PC-9 (cell line): ENCODE results near the gene ASPA. TPM values are rescaled to one million over a fixed set of nuclear protein-coding genes. Genes with fewer than 3 reads are reported as not detected.

Experiments used
- BruUV-seq: library from RNA; stranded (reverse); fragments of 400-500 nt; replicated peaks from 2 replicates; lab custom pipeline; 2021; lab: Mats Ljungman, UMichigan
- CTCF ChIA-PET: fragments of 300-600 bp; sonication (Branson Sonifier 250); formaldehyde crosslinking; loops from one replicate; lab custom pipeline; 2022; ENCODE audit warnings: antibody characterized with exemption; lab: Charles Lee
- POLR2A ChIA-PET: fragments of 300-600 bp; sonication (Branson Sonifier 250); formaldehyde crosslinking; loops from one replicate; lab custom pipeline; 2022; ENCODE audit warnings: antibody characterized with exemption; ENCODE audit not compliant: unreplicated experiment; lab: Charles Lee
- DNase-seq, 2 experiments: peaks; one replicate each; pipeline versions ENCODE4 v3.0.0 to v3.0.0-alpha.2; 2015 to 2022; ENCODE audit warnings: mixed read lengths in 1 of 2
- H2AFZ ChIP-seq: fragments of 200-600 bp; sonication (generic); 2 replicates; pipeline ENCODE4 v1.8.1; 2017; ENCODE audit warnings: antibody characterized with exemption
- H3F3A ChIP-seq: fragments of 200-600 bp; sonication (generic); 2 replicates; pipeline ENCODE4 v1.8.1; 2017; ENCODE audit warnings: antibody characterized with exemption, mild to moderate bottlenecking, low read depth; ENCODE audit not compliant: insufficient read depth
- H3K27ac ChIP-seq: fragments of 200-600 bp; sonication (generic); 2 replicates; pipeline ENCODE4 v1.6.1; 2016; ENCODE audit warnings: mixed run types
- H3K27me3 ChIP-seq: fragments of 200-600 bp; sonication (generic); 2 replicates; pipeline ENCODE4 v1.6.1; 2016; ENCODE audit warnings: low read depth, mixed run types; ENCODE audit not compliant: insufficient read depth
- H3K36me3 ChIP-seq: fragments of 200-600 bp; sonication (generic); 2 replicates; pipeline ENCODE4 v1.6.1; 2016; ENCODE audit warnings: low read depth, mixed run types
- H3K4me1 ChIP-seq: fragments of 200-600 bp; sonication (generic); replicated peaks from 2 replicates; pipeline ENCODE4 v1.6.1; 2016; ENCODE audit warnings: mixed run types; ENCODE audit not compliant: insufficient read depth
- H3K4me2 ChIP-seq: fragments of 200-600 bp; sonication (generic); 2 replicates; pipeline ENCODE4 v1.6.1; 2017; ENCODE audit warnings: mixed run types
- H3K4me3 ChIP-seq: fragments of 200-600 bp; sonication (generic); 2 replicates; pipeline ENCODE4 v1.6.1; 2016; ENCODE audit warnings: mixed run types
- H3K79me2 ChIP-seq: fragments of 200-600 bp; sonication (generic); 2 replicates; pipeline ENCODE4 v1.6.1; 2017; ENCODE audit warnings: low read depth, mixed run types
- H3K9me2 ChIP-seq: fragments of 200-600 bp; sonication (generic); 2 replicates; pipeline ENCODE4 v1.8.1; 2017; ENCODE audit warnings: mild to moderate bottlenecking; ENCODE audit not compliant: insufficient read depth
- H3K9me3 ChIP-seq: fragments of 200-600 bp; sonication (generic); 2 replicates; pipeline ENCODE4 v1.8.1; 2016; ENCODE audit warnings: low read depth; ENCODE audit not compliant: insufficient read depth
- H4K20me1 ChIP-seq: fragments of 200-600 bp; sonication (generic); 2 replicates; pipeline ENCODE4 v1.8.1; 2017; ENCODE audit not compliant: insufficient read depth
- EZH2 ChIP-seq: fragments of 200-600 bp; sonication (generic); IDR thresholded peaks from 2 replicates; pipeline ENCODE4 v1.8.0; 2017; ENCODE audit warnings: antibody characterized with exemption, low read depth
- intact Hi-C: fragments of 100-400 bp; cut with micrococcal nuclease; formaldehyde crosslinking; loops from one replicate; pipeline ENCODE4 v1.10.0; 2022; ENCODE audit not compliant: unreplicated experiment
- total RNA-seq: library from RNA; stranded (reverse); gene quantifications from 2 replicates; pipeline ENCODE4 v1.2.3, GENCODE V29; 2021
- TF ChIP-seq, protein P1 (sequence below): fragments of 200-600 bp; sonication (generic); conservative IDR thresholded peaks from 2 replicates; pipeline ENCODE4 v1.6.1; 2017; ENCODE audit warnings: mixed run types, antibody characterized with exemption, mild to moderate bottlenecking, moderate library complexity

The ASPA gene
- total RNA-seq, 1 experiment from 2014 or later = not detected

- POLR2A ChIA-PET = no interaction called here
- no peaks in the 10 kb centered on the region for H3K79me2 ChIP-seq
- H3K36me3 ChIP-seq = no peaks in the 10 kb centered on the region
- no peak overlapping the region for H3K4me2 ChIP-seq
- H4K20me1 ChIP-seq = no peaks in the 10 kb centered on the region
- H3K9me3 ChIP-seq = no peaks in the 10 kb centered on the region
- no peak for DNase-seq
- no TSS peak for BruUV-seq
- TF ChIP-seq, protein P1, sequence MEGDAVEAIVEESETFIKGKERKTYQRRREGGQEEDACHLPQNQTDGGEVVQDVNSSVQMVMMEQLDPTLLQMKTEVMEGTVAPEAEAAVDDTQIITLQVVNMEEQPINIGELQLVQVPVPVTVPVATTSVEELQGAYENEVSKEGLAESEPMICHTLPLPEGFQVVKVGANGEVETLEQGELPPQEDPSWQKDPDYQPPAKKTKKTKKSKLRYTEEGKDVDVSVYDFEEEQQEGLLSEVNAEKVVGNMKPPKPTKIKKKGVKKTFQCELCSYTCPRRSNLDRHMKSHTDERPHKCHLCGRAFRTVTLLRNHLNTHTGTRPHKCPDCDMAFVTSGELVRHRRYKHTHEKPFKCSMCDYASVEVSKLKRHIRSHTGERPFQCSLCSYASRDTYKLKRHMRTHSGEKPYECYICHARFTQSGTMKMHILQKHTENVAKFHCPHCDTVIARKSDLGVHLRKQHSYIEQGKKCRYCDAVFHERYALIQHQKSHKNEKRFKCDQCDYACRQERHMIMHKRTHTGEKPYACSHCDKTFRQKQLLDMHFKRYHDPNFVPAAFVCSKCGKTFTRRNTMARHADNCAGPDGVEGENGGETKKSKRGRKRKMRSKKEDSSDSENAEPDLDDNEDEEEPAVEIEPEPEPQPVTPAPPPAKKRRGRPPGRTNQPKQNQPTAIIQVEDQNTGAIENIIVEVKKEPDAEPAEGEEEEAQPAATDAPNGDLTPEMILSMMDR = no peak
- TF ChIP-seq EZH2 = no peak
- no peaks in the 10 kb centered on the region for H3F3A ChIP-seq
- H2AFZ ChIP-seq = no peak overlapping the region
- 0 out of 2 replicates have a peak, but pooled peaks cover 3% of the 10 kb centered on the region for H3K9me2 ChIP-seq
- intact Hi-C loops = no loop called here
- no peak overlapping the region for H3K27ac ChIP-seq
- no peaks in the 10 kb centered on the region for H3K4me1 ChIP-seq
- peaks cover 87% of the 10 kb centered on the region for H3K27me3 ChIP-seq
- H3K4me3 ChIP-seq = no peak overlapping the region
- CTCF ChIA-PET = no interaction called here
Observed at GRCh38 chr17:3503285-3503684, 27.5 kb downstream of the ASPA start.

DNA sequence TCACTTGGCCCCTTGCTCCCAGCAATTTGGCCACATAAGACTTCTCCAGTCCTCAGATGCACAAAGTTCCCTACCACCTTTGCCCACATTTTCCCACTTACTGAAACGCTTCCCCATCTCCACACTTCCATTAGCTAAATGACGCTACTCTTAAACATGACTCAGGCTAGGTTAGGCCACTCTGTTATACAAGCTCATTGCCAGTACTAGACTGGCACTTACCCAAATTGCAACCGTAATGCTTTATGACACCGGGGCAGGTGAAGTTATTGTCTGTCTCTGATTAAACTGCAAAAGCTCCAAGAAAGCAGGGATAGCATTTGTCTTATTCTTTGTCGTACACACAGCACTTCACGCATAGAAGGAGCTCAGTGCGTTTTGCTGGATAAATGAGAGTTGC is 29.2 kb downstream of the ASPA start:
- Histone ChIP-seq H2AFZ (no peak overlapping the region), H3F3A (no peaks in the 10 kb centered on the region), H3K79me2 (no peaks in the 10 kb centered on the region), H3K9me3 (no peaks in the 10 kb centered on the region), H3K4me1 (no peaks in the 10 kb centered on the region), H3K9me2 (0 out of 2 replicates have a peak, but pooled peaks cover 3% of the 10 kb centered on the region), H3K27ac (no peak overlapping the region), H3K27me3 (peaks cover 73% of the 10 kb centered on the region), H3K4me3 (no peak overlapping the region), H4K20me1 (no peaks in the 10 kb centered on the region), H3K4me2 (no peak overlapping the region), H3K36me3 (no peaks in the 10 kb centered on the region)
- intact Hi-C loops = no loop called here
- ChIA-PET POLR2A (no interaction called here), CTCF (no interaction called here)
- BruUV-seq = no TSS peak
- no peak for TF ChIP-seq EZH2
- TF ChIP-seq, protein P1 = no peak
- DNase-seq = no peak

DNA sequence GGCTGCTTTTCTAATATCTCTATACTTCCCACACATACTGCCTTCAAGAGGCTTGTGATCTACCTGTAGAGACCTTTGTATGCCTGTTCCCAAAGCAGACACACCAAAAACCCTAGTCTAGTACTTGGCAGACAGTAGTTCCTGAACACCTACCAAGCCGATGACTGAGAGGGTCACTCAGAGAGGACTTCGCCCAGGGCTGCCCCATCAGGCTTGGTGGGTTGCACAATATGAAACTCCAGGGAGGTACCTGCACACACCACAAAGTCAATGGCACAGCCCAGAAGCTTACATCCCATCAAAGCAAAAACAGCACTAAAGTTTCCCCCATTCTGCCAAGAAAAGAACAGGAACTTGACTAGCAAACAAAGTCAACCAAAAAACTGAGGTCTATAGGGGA is 30.3 kb downstream of the ASPA start:
- Histone ChIP-seq H4K20me1 (no peaks in the 10 kb centered on the region), H2AFZ (no peak overlapping the region), H3K4me1 (no peaks in the 10 kb centered on the region), H3F3A (no peaks in the 10 kb centered on the region), H3K9me3 (no peaks in the 10 kb centered on the region), H3K4me2 (no peak overlapping the region), H3K4me3 (no peak overlapping the region), H3K27me3 (peaks cover 66% of the 10 kb centered on the region), H3K79me2 (no peaks in the 10 kb centered on the region), H3K27ac (no peak overlapping the region), H3K36me3 (no peaks in the 10 kb centered on the region), H3K9me2 (0 out of 2 replicates have a peak, but pooled peaks cover 3% of the 10 kb centered on the region)
- DNase-seq = no peak
- ChIA-PET POLR2A (no interaction called here), CTCF (no interaction called here)
- TF ChIP-seq EZH2 = no peak
- TF ChIP-seq, protein P1 = no peak
- intact Hi-C loops = no loop called here
- no TSS peak for BruUV-seq
